NCI-H2107 (cell line): ENCODE data around the gene PVRIG.
A peak's percentile ranks its signal among the peaks of the same experiment; 100 is the strongest.
"Not testable (repeated sequence)": the region's sequence is repeated elsewhere in the genome, so short reads cannot be mapped to it uniquely, and the experiment has no call there.

Source experiments
- DNase-seq: peaks from one replicate; lab custom pipeline; 2025; lab: John Stamatoyannopoulos, UW

The PVRIG gene

DNA sequence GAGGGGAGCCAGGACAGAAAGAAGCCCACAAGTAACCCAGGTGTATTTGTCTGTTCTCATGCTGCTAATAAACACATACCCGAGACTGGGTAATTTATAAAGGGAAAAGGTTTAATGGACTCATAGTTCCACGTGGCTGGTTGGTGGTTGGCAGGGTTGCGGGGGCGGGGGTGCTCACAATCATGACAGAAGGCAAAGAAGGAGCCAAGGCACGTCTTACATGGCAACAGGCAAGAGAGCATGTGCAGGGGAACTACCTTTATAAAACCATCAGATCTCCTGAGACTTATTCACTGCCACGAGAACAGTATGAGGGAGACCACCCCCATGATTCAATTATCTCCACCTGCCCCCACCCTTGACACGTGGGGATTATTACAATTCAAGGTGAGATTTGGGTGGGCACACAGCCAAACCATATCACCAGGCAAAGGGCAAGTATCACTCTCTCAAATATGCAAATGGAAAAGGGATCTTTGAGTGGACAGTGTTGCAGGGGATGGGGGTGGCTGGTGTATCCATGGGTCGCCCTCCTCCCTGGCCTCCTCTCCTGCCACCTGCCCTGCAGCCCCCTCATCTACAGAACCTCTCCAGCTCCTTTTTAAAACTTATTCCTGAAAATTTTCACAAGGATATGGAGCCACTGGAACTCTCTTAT lies 15.0 kb downstream of the PVRIG start:
- DNase-seq = not testable (repeated sequence)

DNA sequence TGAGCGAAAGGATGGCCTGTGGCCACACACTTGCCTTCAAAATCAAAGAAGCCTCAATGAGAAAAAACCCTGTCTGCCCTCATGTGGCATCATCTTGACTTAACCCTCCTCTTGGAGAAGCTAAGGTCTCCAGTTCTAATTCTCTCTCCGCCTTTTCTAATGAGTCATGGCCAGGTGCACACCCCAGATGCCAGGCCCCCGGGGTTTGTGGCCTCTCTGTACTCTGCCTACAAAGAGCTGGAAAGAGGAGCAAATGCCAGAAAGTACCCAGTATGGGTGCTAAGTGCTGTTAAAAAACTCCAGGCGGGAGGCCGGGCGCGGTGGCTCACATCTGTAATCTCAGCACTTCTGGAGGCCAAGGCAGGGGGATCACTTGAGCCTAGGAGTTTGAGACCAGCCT lies 20.2 kb downstream of the PVRIG start:
- not testable (repeated sequence) for DNase-seq

DNA sequence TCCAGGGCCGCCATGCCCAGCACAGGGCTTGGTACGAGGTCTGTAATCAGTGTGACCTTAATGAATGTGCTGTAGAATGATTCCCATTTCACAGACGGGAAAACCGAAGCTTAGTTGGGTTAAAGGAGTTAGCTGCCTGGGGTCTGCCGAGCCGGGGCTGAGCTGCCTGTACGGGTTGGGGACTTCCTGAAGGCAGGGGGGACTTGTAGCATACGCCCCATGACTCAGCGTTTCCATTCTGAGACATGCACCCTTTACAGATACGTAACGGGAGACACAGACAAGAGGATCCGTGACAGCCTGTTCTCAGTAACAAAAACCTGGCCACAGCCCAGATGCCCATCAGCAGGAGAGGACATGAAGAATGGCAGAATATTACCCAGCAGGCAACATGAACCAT lies 23.6 kb downstream of the PVRIG start:
- not testable (repeated sequence) for DNase-seq

- DNase-seq = not testable (repeated sequence)
Measured at GRCh38 chr7:100244988-100245605, 25.3 kb downstream of the PVRIG start.

GRCh38 chr7:100246121-100246864 lies 26.5 kb downstream of the PVRIG start:
- not testable (repeated sequence) for DNase-seq

- DNase-seq = not testable (repeated sequence)
Measured at GRCh38 chr7:100246865-100247137, 27.1 kb downstream of the PVRIG start.

DNA sequence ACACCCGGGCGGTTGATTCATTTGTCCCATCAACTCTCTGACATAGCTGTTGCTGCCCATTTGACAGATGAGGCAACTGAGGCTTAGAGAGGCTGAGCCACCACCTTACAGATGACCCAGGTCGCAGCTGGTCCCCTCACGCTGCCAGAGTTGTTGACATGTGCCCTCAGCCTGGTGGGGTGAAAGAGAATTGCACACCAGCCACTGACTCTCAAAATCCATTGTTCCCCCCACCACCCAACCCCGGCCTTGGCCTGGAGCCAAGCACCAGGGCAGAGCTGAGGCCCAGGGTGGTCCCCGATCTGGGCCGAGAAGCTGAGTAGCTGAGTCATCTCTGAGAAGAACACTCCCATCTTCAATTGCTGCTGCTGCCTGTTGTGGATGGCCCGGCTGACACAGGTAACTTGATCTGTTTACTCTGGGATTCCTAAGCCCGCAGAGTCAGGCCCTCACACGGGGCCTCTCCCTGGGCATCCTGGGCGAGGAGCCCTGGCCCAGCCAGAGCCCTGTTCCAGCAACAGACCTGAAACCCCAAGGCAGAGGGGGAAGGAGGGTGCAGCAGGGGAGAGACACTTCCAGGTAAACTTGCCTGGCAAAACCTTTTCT lies 27.5 kb downstream of the PVRIG start:
- peak; percentile 85 for DNase-seq

DNA sequence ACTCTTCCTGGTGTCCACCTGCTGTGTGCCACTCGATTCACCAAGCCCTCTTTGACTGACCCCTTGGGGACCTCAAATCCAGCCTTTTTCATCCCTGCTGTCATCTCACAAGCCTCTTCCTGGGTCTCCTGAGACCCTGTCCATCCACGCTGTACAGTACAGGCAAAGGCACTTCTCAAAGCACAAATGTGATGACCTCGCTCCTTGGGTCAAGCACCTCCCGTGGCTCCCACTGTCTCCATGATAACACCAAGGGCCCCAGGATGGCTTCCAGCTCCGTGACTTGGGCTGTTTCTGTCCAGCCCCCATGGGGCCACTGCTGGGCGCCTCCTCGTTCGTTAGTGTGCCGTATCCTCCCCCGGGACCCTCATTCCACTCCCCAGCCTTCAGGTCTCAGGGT lies 28.7 kb downstream of the PVRIG start:
- no peak for DNase-seq

DNA sequence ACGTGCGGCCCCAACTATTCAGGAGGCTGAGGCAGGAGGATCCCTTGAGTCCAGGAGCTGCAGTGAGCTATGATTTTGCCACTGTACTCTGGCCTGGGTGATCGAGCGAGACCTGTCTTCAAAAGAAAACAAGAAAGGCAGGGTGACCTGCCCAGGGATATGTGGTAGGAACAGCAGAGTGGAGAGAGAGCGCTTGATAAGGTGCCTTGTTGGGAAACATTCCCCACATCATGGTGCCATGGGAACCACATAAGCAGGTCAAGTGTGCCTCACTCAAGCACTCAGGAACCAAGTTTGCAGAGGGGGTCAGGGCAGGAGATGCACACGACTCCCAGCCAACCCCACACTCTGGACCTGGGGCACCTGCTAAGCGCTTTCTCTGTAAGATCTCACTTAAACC lies 37.3 kb downstream of the PVRIG start:
- DNase-seq = no peak

DNA sequence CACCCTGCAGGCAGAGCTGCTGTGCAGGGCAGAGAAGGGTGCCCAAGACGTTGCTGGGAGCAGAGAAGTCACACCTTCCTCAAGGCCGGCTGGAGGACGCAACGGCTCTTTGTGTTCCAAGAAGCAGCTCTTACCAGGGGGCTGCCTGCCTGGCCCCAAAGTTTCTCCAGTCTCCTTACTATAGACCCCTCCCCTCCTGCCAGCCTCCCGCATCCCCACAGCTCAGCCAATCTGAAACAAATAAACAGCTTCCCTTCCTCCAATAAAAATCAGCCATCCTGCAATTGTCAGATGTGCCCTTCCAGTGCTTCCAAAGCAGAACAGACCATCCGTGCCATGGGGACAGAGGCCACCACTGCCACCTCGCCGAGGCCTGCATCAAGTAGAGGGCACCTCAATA lies 40.2 kb downstream of the PVRIG start:
- DNase-seq = not testable (repeated sequence)

- DNase-seq = not testable (repeated sequence)
Measured at GRCh38 chr7:100262896-100263295, 43.1 kb downstream of the PVRIG start.

DNA sequence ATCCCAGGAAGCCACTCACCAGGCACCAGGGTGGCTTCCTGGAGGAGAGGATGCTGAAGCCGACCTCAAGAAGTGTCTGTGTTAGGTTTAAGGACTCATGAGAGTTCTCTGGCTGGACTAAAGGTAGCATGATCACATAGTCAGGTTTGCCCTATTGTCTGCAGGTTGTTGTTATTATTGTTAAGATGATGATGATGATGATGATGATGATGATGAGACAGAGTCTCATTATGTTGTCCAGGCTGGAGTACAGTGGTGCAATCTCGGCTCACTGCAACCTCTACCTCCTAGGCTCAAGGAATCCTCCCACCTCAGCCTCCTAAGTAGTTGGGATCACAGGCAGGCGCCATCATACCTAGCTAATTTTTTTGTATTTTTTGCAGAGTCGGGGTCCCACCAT lies 44.5 kb downstream of the PVRIG start:
- not testable (repeated sequence) for DNase-seq

DNA sequence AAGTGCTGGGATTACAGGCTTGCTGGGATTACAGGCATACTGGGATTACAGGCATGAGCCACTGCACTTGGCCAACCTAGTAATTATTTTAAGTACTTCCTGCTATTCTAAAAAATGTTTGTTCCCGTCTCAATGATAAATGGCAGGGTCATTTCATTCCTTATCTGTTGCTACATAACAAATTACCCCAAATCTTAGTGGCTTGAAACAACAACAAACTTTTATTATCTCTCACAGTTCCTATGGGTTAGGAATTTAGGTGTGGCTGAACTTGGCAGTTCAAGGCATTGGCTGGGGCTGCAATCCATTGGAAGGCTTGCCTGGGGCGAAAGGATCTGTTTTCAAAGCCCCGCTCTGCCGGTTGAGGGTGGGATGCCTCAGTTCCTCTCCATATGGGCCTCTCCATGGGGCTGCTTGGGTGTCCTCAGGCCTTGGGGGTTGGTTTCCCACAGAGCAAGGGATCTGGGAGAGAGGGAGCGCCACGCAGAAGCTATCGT lies 45.0 kb downstream of the PVRIG start:
- not testable (repeated sequence) for DNase-seq

DNA sequence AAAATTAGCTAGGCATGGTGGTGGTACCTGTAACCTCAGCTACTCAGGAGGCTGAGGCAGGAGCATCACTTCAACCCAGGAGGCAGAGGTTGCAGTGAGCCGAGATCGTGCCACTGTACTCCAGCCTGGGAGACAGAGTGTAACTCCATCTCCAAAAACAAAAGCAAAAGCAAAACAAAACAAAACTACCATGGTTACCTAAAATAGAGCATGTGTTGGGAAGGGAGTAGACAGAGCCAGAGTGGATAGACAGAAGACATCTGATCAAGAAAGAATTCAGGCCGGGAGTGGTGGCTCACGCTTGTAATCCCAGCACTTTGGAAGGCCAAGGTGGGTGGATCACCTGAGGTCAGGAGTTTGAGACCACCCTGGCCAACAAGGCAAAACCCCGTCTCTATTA lies 46.1 kb downstream of the PVRIG start:
- DNase-seq = not testable (repeated sequence)

DNA sequence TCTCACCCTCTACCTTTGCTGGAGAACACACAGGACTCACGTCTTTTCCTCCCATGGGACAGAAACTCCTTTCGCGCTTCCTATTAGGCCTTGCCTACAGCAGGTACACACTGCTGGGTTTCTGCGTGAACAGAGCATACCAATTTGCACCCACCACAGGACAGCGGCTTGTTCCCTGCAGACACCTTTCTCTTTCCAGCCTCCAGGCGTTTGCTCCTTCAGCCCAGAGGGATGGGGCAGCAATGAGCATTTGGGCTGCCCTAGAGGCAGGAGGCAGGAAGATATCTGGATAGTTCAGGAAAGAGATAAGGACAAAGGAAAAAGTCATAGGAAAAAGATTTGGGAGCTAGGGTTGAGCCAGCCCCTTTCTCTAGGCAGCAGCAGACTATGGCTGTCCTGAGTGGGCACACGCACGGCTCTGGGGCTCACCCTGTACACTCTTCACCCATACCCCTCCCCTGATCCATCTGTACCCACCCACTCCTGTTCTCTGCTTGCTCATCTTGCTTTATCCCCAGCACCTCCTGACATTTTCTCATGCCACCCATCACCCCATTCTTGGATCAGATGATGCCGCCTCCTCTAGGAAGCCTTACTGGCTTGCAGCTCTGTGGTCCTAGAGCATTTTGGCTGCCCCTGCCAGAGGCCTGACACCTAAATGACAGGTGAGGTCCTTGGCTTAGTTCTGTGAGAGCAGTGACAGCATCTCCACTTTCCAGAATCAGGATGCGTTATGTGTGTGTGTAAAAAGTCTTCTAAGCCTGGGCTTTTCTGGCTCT lies 47.0 kb downstream of the PVRIG start:
- no peak for DNase-seq

DNA sequence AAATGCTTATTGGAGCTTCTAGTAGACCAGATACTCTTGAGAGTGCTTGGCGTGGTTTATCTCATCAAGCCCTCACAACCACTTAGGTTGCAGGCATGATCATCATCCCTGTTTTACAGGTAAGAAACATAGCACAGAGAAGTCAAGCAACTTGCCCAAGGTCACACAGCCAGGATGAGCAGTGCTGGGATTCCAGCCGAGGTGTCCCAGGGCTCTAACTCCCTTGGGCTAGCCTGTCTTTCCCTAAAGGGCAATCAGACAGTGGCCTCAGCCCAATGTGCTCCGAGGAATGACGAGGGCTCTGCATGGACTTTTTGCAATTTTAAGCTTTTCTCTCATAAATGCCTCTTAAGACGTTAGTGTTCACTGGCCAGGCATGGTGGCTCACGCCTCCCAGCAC lies 47.9 kb downstream of the PVRIG start:
- DNase-seq = no peak

DNA sequence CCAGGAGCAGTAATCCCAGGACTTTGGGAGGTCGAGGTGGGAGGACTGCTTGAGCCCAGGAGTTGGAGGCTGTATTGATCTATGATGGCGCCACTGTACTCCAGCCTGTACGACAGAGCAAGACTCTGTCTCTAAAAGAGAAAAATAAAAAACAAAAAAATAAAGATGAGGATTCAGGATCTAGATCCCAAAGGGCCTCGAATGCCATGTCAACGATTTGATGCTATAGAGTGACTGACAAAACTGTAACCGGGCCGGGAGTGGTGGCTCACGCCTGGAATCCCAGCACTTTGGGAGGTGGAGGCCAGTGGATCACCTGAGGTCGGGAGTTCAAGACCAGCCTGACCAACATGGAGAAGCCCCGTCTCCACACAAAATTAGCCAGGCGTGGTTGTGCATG lies 49.1 kb downstream of the PVRIG start:
- not testable (repeated sequence) for DNase-seq

DNA sequence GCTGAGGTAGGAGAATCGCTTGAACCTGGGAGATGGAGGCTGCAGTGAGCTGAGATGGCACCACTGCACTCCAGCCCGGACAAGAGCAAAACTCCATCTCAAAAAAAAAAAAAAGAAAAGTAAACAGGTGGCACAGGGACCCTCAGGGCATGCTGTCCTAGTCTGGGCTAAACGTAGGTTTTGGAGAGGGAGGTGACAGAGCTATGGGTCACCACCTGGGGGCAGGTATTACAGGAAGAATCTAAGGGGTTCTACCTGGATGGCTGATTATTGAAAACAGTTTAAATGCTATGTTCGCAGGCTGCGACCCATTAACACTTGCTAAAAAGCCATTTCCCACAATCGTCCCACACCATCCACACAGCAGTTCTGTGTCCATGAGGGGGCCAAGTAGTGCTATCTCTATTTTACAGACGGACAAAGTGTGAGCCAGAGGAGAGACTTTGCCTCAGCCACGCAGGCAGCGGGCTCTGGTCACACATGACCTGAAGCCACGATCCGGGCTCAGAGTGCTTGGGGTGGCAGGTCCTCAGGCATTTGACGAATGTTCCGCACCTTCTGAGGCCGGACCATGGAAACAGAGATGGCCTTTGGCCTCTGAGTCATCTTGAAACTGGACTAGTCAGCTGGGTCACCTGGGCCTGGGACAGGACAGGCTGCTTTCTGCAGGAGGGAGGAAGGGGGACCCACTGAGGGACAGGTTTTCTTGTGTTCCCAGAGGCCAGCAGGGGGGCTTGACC lies 49.7 kb downstream of the PVRIG start:
- DNase-seq = not testable (repeated sequence)

DNA sequence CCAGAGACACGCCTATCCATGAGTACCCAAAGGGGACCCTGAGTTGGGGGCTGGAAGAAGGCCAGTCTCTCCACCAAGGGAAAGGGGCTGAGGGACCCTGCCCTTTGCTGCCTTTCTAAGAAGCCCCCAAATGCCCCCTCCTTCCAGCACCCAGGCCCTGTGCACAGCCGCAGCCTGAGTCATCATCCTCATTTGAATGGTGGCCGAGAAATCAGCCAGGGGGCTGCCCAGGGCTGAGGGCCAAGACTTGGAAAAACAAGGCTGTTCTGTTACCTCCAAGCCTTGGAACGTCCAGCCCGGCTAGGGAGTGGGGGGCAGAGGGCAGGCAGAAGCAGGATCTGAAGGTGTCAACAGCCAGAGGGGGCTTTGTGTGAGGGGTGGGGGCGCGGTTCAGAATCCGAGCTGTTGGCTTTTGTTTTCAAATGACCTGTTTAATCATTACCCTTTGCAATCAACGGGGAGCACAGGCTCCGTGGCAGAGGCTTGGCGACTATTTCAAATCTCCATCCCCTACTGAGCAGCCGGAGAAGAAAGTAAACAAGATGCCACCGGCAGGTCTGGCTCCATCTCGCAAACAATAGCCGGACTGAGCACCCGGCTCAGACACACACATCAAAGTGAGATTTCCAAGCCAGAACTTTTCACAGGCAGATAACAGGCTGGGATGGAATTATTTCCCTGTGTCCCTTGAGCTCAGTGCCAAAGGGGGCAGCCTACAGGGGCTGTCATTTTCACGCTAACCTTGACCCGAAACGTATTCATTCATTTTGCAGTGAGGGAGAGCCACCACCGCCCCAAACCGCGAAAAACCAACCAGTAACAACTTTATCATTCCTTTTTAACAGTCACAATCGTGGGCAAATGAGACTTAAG lies 50.5 kb downstream of the PVRIG start:
- DNase-seq = not testable (repeated sequence)
